Gastroesophageal sphincter (tissue), 3 donors: ENCODE results near the gene TNXB.

Experiments
- CTCF ChIP-seq, 4 experiments: fragments of 200-600 bp in 2 of 4; fragments of 450-650 bp in 2 of 4; sonication (generic) in 1 of 4; IDR thresholded peaks; one replicate each; pipeline ENCODE4 v1.5.1; 2017 to 2019; ENCODE audit warnings: antibody characterized with exemption in 4 of 4, mild to moderate bottlenecking in 2 of 4, moderate library complexity in 2 of 4
- EP300 ChIP-seq: sonication (generic); formaldehyde crosslinking; IDR thresholded peaks from one replicate; pipeline ENCODE4 v1.6.1; 2017; ENCODE audit warnings: antibody characterized with exemption, mild to moderate bottlenecking
- POLR2A ChIP-seq, 2 donors: fragments of 450-650 bp; IDR thresholded peaks; one replicate each; pipeline ENCODE4 v1.6.1; 2017; ENCODE audit warnings: antibody characterized with exemption in 2 of 2, mild to moderate bottlenecking in 2 of 2, moderate library complexity in 1 of 2

- no peak for TF ChIP-seq CTCF (IDR thresholded peaks at IDR 0.05)
- no peak for TF ChIP-seq EP300
- TF ChIP-seq POLR2A (IDR thresholded peaks at IDR 0.05): no peak
These were observed 1.7 kb downstream of the TNXB start for GRCh38 chr6:32107406-32107805.
